ENCODE data around the gene ATP8B4.

DNA sequence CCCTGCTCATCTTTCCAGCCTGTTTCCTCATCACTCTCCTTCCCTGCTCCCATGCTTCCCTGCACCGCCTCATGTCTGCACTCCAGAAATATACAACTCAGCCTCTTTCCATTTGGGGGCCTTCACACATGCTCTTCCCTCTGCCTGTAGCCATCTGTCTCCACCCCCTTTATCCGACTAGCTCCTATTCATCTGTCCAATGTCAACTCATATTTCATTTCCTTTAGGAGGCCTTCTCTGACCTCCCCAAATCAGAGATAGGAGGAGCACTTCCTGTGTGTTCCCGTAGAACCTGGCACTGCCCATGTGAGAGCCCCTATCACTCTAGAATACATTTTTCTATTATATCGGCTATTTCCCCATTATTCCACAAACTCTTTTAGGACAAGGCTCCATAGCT, 10.6 kb downstream of the ATP8B4 start:
- TF ChIP-seq, protein P1, sequence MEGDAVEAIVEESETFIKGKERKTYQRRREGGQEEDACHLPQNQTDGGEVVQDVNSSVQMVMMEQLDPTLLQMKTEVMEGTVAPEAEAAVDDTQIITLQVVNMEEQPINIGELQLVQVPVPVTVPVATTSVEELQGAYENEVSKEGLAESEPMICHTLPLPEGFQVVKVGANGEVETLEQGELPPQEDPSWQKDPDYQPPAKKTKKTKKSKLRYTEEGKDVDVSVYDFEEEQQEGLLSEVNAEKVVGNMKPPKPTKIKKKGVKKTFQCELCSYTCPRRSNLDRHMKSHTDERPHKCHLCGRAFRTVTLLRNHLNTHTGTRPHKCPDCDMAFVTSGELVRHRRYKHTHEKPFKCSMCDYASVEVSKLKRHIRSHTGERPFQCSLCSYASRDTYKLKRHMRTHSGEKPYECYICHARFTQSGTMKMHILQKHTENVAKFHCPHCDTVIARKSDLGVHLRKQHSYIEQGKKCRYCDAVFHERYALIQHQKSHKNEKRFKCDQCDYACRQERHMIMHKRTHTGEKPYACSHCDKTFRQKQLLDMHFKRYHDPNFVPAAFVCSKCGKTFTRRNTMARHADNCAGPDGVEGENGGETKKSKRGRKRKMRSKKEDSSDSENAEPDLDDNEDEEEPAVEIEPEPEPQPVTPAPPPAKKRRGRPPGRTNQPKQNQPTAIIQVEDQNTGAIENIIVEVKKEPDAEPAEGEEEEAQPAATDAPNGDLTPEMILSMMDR (optimal IDR thresholded peaks at IDR 0.05 in 1 of 3, IDR thresholded peaks at IDR 0.05 in 1 of 3, conservative IDR thresholded peaks at IDR 0.05 in 1 of 3; ENCODE audit: extremely low read depth in 1 of 3, insufficient read depth in 2 of 3, low read length in 3 of 3): no peak
- TF ChIP-seq EZH2 (IDR thresholded peaks at IDR 0.05; ENCODE audit: low read length): no peak
